ENCODE measurements around the gene FOXR2.

DNA sequence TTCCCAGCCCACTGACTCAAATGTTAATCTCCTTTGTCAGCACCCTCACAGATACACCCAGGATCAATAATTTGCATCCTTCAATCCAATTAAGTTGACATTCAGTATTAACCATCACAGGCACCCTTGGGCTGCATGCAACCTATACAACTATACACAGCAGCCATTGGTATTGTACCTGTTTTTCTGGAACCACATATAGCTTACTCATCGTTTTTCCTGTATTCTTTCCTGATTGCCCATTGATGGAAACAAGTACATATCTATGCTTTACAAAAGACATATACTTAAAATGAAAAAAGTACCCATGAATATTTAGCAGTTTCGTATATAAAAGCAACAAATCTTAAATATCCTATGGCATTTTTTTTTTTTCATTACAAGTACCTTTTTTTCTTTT is 3.7 kb upstream of the FOXR2 start:
- no peak for TF ChIP-seq YY1 (IDR thresholded peaks at IDR 0.05; ENCODE audit: insufficient read depth, insufficient read length)
- no peak for TF ChIP-seq SUZ12 (IDR thresholded peaks at IDR 0.05; ENCODE audit: extremely low read depth, insufficient read depth, insufficient read length)
- TF ChIP-seq ZNF274 (IDR thresholded peaks at IDR 0.05; ENCODE audit: low read depth, low read length): no peak

Measured in NT2/D1 (cell line).